Measurements from ENCODE around the gene APBB1. TPM values are rescaled to one million over a fixed set of nuclear protein-coding genes. Genes with fewer than 3 reads are reported as not detected.

The APBB1 gene
- total RNA-seq, 2 donors from 2014 or later: 79.8 to 80.9 TPM

GRCh38 chr11:6402061-6402470, 16.8 kb downstream of the APBB1 start:
- Histone ChIP-seq H3K27ac (no peak overlapping the region), H3K36me3 (peaks cover 24% of the 10 kb centered on the region), H3K4me1 (peaks cover 0 to 19% of the 10 kb centered on the region in 2 donors), H3K27me3 (no peaks in the 10 kb centered on the region), H3K9me3 (no peaks in the 10 kb centered on the region), H3K4me3 (no peak overlapping the region)
- TF ChIP-seq CTCF (IDR thresholded peaks at IDR 0.05): no peak
- no peak for DNase-seq (ENCODE audit: low spot score)

DNA sequence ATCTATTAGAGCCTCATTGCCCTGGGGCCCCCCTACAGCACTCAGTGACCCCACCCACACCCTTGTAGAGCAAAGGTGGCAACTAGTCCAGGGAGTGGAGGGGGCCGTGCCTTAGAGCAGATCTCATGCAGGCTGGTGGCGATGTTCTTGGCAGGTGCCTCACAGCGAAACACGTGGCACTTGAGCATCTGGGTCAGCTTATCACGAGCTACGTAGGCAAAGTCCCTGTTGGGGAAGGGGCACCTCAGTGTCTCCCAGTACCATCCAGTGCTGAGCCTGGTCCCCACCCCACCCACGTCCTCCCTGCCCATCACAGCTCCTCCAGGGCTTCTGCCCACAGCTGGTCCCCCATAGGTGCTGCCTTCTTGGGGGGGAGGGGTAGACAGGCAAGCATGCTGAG, 17.4 kb downstream of the APBB1 start:
- Histone ChIP-seq H3K4me3 (no peak overlapping the region), H3K27ac (no peak overlapping the region)

GRCh38 chr11:6400431-6401345, 18.2 kb downstream of the APBB1 start:
- Histone ChIP-seq H3K36me3 (peaks cover 27% of the 10 kb centered on the region), H3K4me1 (peaks cover 0 to 19% of the 10 kb centered on the region in 2 donors), H3K27me3 (no peaks in the 10 kb centered on the region), H3K9me3 (no peaks in the 10 kb centered on the region), H3K27ac (no peak overlapping the region), H3K4me3 (no peak overlapping the region)
- TF ChIP-seq CTCF (IDR thresholded peaks at IDR 0.05): no peak
- no peak for DNase-seq (ENCODE audit: low spot score)

More for the DNA sequence above, 17.4 kb downstream of the APBB1 start:
- no peak for TF ChIP-seq CTCF (IDR thresholded peaks at IDR 0.05)
- Histone ChIP-seq H3K36me3 (peaks cover 24% of the 10 kb centered on the region), H3K27me3 (no peaks in the 10 kb centered on the region), H3K9me3 (no peaks in the 10 kb centered on the region), H3K4me1 (peaks cover 0 to 19% of the 10 kb centered on the region in 2 donors)
- no peak for DNase-seq (ENCODE audit: low spot score)

DNA sequence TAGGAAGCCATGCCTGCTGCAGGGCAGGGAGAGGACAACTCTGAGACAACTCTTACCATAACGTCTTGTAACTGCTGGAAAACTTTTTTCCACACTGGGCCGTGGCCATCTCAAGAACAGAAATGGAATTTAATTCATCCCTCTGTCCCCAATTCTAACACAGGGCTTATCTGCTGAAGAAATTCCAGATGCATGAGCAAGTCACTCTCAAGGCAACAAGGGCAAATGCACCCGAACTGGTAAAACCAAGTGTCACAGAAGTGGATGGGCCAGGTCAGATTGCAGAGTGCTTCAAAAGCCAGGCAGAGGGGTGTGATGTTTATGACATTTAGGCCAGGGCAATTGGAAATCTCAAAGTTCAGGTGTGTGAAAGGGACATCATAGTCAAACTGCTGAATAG, 21.3 kb downstream of the APBB1 start:
- no peak overlapping the region for H3K27ac ChIP-seq
- H3K4me1 ChIP-seq: peaks cover 0 to 10% of the 10 kb centered on the region in 2 donors
- no peak overlapping the region for H3K4me3 ChIP-seq
- TF ChIP-seq CTCF (IDR thresholded peaks at IDR 0.05): no peak
- H3K27me3 ChIP-seq: no peaks in the 10 kb centered on the region
- peaks cover 47% of the 10 kb centered on the region for H3K36me3 ChIP-seq
- DNase-seq (ENCODE audit: low spot score): no peak
- no peaks in the 10 kb centered on the region for H3K9me3 ChIP-seq

GRCh38 chr11:6397156-6397555, 21.7 kb downstream of the APBB1 start:
- no peak for TF ChIP-seq CTCF (IDR thresholded peaks at IDR 0.05)
- Histone ChIP-seq H3K9me3 (no peaks in the 10 kb centered on the region), H3K27ac (no peak overlapping the region), H3K27me3 (no peaks in the 10 kb centered on the region), H3K4me1 (peaks cover 0 to 10% of the 10 kb centered on the region in 2 donors), H3K36me3 (peaks cover 46% of the 10 kb centered on the region), H3K4me3 (no peak overlapping the region)
- no peak for DNase-seq (ENCODE audit: low spot score)

Data from right atrium auricular region (tissue), 2 donors.